Uterus (tissue), 2 donors: Measurements from ENCODE around the gene ATAD3B.
"Not testable (repeated sequence)": the region's sequence is repeated elsewhere in the genome, so short reads cannot be mapped to it uniquely, and the experiment has no call there.

Source experiments
- CTCF ChIP-seq, 4 experiments: fragments of 200-600 bp in 2 of 4; fragments of 450-650 bp in 2 of 4; sonication (generic) in 2 of 4; IDR thresholded peaks; one replicate each; pipeline ENCODE4 v1.5.1; 2016 to 2019; ENCODE audit warnings: antibody characterized with exemption in 4 of 4, mild to moderate bottlenecking in 2 of 4, moderate library complexity in 1 of 4
- POLR2A ChIP-seq, 2 donors: fragments of 450-650 bp; IDR thresholded peaks; one replicate each; pipeline ENCODE4 v1.6.1; 2016; ENCODE audit warnings: antibody characterized with exemption in 2 of 2, mild to moderate bottlenecking in 1 of 2, moderate library complexity in 1 of 2

- not testable (repeated sequence) for TF ChIP-seq CTCF, POLR2A (IDR thresholded peaks at IDR 0.05)
These were observed 54.9 kb downstream of the ATAD3B start for GRCh38 chr1:1526476-1526875.
